ENCODE data around the gene CD4.
A peak's percentile ranks its signal among the peaks of the same experiment; 100 is the strongest.

The CD4 gene

DNA sequence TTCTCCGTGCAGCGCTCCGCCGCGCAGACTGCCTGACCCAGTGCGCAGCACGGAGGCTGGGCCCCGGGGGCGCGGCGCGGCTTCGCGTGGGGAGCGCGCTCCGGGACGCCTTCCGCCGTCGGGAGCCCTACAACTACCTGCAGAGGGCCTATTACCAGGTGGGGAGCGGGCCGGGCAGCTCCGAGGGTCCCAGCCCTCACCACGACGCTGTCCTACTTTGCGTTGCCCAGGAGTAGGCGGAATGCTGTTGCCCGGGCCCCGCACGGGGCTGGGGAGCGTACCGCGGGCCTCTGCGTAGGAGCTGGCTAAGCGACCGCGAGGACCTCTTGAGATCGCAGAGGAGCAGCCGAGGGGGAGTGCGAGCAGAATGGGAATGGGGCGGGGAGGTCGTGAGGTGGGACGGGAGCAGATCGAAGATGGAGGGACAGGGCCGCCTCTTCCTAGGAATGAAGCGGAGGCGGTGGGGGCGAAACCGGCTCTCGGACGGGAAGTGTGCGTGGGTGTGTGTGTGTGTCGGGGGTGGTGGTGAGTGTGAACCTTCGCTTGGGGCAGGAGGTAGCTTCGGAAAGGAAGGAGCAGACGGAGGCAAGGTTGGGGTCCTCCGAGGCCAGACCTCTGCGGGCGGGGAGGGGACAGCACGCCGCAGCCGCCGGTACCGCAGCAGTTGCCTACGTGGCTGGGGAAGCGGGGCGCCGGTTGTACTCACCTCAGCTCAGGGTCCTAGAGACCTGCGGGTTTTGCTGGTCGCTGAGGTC lies 39.6 kb downstream of the CD4 start:
- Histone ChIP-seq H3K27ac (ENCODE audit: extremely low read depth, low read depth, low read length) (peak overlapping the region; percentile 86; the same call in 1 of the 2 replicates), H3K4me1 (ENCODE audit: control insufficient read depth, insufficient read depth, low read length) (no peaks in the 10 kb centered on the region), H3K4me3 (ENCODE audit: low read depth, low read length) (peak overlapping the region; percentile 47), H3K9me3 (ENCODE audit: control insufficient read depth, insufficient read depth, low read depth, low read length) (no peaks in the 10 kb centered on the region), H3K36me3 (ENCODE audit: control insufficient read depth in 2 of 2, insufficient read depth in 1 of 2, low read length in 2 of 2) (peaks cover 3 to 40% of the 10 kb centered on the region in 2 experiments)
- POLR2A ChIA-PET: interaction anchor here (0.8 to 6.0 kb wide), 15 partner anchors 8 to 295 kb away, joined by 3 to 55 read pairs (median 4); partner anchors contain the start of genes CDCA3, COPS7A, GAPDH and MLF2
- CTCF ChIA-PET: interaction anchor here (0.6 to 3.0 kb wide), 7 partner anchors 43 to 95 kb away, joined by 3 to 10 read pairs (median 3); partner anchors contain the start of gene MLF2
- TF ChIP-seq ZNF623 (tag by site-specific recombination; IDR thresholded peaks at IDR 0.05) (no peak), KLF9 (tag by site-specific recombination; IDR thresholded peaks at IDR 0.05; ENCODE audit: low read depth) (peak; percentile 70; the same call in 1 of the 2 replicates), ZNF133 (tag by site-specific recombination; IDR thresholded peaks at IDR 0.05) (peak; percentile 58; the same call in 1 of the 2 replicates), ZNF514 (tag by site-specific recombination; IDR thresholded peaks at IDR 0.05) (no peak), ZNF248 (tag by site-specific recombination; IDR thresholded peaks at IDR 0.05) (no peak), ZSCAN23 (tag by site-specific recombination; IDR thresholded peaks at IDR 0.05) (0 out of 2 replicates have a peak, but pooled peaks have one; percentile 69), ZNF785 (tag by site-specific recombination; IDR thresholded peaks at IDR 0.05) (0 out of 2 replicates have a peak, but pooled peaks have one; percentile 18), ZXDB (tag by site-specific recombination; IDR thresholded peaks at IDR 0.05) (peak; percentile 84), ZNF239 (tag by site-specific recombination; IDR thresholded peaks at IDR 0.05) (no peak), ZNF747 (tag by site-specific recombination; IDR thresholded peaks at IDR 0.05) (no peak; the same call in 1 of the 2 replicates), ZNF777 (tag by site-specific recombination; IDR thresholded peaks at IDR 0.05; ENCODE audit: borderline replicate concordance) (peak; percentile 6; the same call in 1 of the 2 replicates), BCL11A (tag by site-specific recombination; IDR thresholded peaks at IDR 0.05; ENCODE audit: low read depth) (no peak), ZBTB48 (tag by site-specific recombination; IDR thresholded peaks at IDR 0.05) (peak; percentile 55), ZNF274 (IDR thresholded peaks at IDR 0.05; ENCODE audit: low read length) (no peak), ZNF274 (tag by site-specific recombination; IDR thresholded peaks at IDR 0.05; ENCODE audit: borderline replicate concordance) (no peak), BCL11B (tag by site-specific recombination; IDR thresholded peaks at IDR 0.05; ENCODE audit: low read depth) (0 out of 2 replicates have a peak, but pooled peaks have one; percentile 72), KLF8 (tag by site-specific recombination; IDR thresholded peaks at IDR 0.05) (peak; percentile 83), ZFP37 (tag by site-specific recombination; IDR thresholded peaks at IDR 0.05) (peak; percentile 84; the same call in 1 of the 2 replicates), ZNF571 (tag by site-specific recombination; IDR thresholded peaks at IDR 0.05) (no peak), ZFHX2 (tag by site-specific recombination; conservative IDR thresholded peaks at IDR 0.05) (peak; percentile 100), GLIS1 (tag by site-specific recombination; IDR thresholded peaks at IDR 0.05) (peak; percentile 6; the same call in 1 of the 2 replicates), HOXC10 (CRISPR knock-in tag; IDR thresholded peaks at IDR 0.05) (no peak), ZNF2 (tag by site-specific recombination; IDR thresholded peaks at IDR 0.05) (peak; percentile 98), ZNF776 (tag by site-specific recombination; IDR thresholded peaks at IDR 0.05; ENCODE audit: borderline replicate concordance) (no peak), ZNF335 (tag by site-specific recombination; conservative IDR thresholded peaks at IDR 0.05) (peak; percentile 99), ZBTB7A (tag by site-specific recombination; IDR thresholded peaks at IDR 0.05; ENCODE audit: low read depth) (peak; percentile 75), SP7 (tag by site-specific recombination; IDR thresholded peaks at IDR 0.05) (peak; percentile 66; the same call in 1 of the 2 replicates), OVOL3 (tag by site-specific recombination; IDR thresholded peaks at IDR 0.05) (peak; percentile 17; the same call in 1 of the 2 replicates), ZNF624 (tag by site-specific recombination; IDR thresholded peaks at IDR 0.05) (no peak), YY2 (tag by site-specific recombination; IDR thresholded peaks at IDR 0.05) (peak; percentile 71)
- TF ChIP-seq, protein P1, sequence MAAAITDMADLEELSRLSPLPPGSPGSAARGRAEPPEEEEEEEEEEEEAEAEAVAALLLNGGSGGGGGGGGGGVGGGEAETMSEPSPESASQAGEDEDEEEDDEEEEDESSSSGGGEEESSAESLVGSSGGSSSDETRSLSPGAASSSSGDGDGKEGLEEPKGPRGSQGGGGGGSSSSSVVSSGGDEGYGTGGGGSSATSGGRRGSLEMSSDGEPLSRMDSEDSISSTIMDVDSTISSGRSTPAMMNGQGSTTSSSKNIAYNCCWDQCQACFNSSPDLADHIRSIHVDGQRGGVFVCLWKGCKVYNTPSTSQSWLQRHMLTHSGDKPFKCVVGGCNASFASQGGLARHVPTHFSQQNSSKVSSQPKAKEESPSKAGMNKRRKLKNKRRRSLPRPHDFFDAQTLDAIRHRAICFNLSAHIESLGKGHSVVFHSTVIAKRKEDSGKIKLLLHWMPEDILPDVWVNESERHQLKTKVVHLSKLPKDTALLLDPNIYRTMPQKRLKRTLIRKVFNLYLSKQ (tag by site-specific recombination; IDR thresholded peaks at IDR 0.05; ENCODE audit: borderline replicate concordance): 0 out of 2 replicates have a peak, but pooled peaks have one; percentile 53
- TF ChIP-seq, protein P2, sequence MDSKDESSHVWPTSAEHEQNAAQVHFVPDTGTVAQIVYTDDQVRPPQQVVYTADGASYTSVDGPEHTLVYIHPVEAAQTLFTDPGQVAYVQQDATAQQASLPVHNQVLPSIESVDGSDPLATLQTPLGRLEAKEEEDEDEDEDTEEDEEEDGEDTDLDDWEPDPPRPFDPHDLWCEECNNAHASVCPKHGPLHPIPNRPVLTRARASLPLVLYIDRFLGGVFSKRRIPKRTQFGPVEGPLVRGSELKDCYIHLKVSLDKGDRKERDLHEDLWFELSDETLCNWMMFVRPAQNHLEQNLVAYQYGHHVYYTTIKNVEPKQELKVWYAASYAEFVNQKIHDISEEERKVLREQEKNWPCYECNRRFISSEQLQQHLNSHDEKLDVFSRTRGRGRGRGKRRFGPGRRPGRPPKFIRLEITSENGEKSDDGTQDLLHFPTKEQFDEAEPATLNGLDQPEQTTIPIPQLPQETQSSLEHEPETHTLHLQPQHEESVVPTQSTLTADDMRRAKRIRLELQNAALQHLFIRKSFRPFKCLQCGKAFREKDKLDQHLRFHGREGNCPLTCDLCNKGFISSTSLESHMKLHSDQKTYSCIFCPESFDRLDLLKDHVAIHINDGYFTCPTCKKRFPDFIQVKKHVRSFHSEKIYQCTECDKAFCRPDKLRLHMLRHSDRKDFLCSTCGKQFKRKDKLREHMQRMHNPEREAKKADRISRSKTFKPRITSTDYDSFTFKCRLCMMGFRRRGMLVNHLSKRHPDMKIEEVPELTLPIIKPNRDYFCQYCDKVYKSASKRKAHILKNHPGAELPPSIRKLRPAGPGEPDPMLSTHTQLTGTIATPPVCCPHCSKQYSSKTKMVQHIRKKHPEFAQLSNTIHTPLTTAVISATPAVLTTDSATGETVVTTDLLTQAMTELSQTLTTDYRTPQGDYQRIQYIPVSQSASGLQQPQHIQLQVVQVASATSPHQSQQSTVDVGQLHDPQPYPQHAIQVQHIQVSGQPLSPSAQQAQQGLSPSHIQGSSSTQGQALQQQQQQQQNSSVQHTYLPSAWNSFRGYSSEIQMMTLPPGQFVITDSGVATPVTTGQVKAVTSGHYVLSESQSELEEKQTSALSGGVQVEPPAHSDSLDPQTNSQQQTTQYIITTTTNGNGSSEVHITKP (tag by site-specific recombination; IDR thresholded peaks at IDR 0.05): peak; percentile 59
- TF ChIP-seq, protein P3, sequence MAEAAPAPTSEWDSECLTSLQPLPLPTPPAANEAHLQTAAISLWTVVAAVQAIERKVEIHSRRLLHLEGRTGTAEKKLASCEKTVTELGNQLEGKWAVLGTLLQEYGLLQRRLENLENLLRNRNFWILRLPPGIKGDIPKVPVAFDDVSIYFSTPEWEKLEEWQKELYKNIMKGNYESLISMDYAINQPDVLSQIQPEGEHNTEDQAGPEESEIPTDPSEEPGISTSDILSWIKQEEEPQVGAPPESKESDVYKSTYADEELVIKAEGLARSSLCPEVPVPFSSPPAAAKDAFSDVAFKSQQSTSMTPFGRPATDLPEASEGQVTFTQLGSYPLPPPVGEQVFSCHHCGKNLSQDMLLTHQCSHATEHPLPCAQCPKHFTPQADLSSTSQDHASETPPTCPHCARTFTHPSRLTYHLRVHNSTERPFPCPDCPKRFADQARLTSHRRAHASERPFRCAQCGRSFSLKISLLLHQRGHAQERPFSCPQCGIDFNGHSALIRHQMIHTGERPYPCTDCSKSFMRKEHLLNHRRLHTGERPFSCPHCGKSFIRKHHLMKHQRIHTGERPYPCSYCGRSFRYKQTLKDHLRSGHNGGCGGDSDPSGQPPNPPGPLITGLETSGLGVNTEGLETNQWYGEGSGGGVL (tag by site-specific recombination; IDR thresholded peaks at IDR 0.05): peak; percentile 85
